CD4-positive, alpha-beta memory T cell (primary cell): ENCODE measurements around the gene SEC16A. TPM values are rescaled to one million over a fixed set of nuclear protein-coding genes. Genes with fewer than 3 reads are reported as not detected.

Experiments
- CTCF ChIA-PET: fragments of 350-600 bp; sonication (Branson Sonifier 250); formaldehyde crosslinking; loops from one replicate; lab custom pipeline; 2021; ENCODE audit warnings: inconsistent platforms; ENCODE audit not compliant: partially characterized antibody; lab: Charles Lee
- POLR2A ChIA-PET: fragments of 350-600 bp; sonication (Branson Sonifier 250); formaldehyde crosslinking; loops from one replicate; lab custom pipeline; 2021; ENCODE audit not compliant: partially characterized antibody; lab: Charles Lee
- DNase-seq, 5 donors: peaks; one replicate each; pipeline versions ENCODE4 v3.0.0 to v3.0.0-alpha.2; 2020 to 2022; ENCODE audit warnings: mixed read lengths in 1 of 5
- H3K27ac ChIP-seq: one replicate; pipeline ENCODE4 v1.7.0; 2013; ENCODE audit warnings: low read depth, low read length
- H3K27me3 ChIP-seq: 2 replicates; pipeline ENCODE4 v1.7.0; 2013; ENCODE audit warnings: mild to moderate bottlenecking, low read length, moderate library complexity; ENCODE audit not compliant: insufficient read depth
- H3K36me3 ChIP-seq: 2 replicates; pipeline ENCODE4 v1.7.0; 2013; ENCODE audit warnings: mild to moderate bottlenecking, low read length, moderate library complexity; ENCODE audit not compliant: insufficient read depth
- H3K4me1 ChIP-seq: 2 replicates; pipeline ENCODE4 v1.7.0; 2013; ENCODE audit warnings: mild to moderate bottlenecking, low read length, moderate library complexity; ENCODE audit not compliant: insufficient read depth
- H3K4me3 ChIP-seq, 2 donors: one replicate each; pipeline ENCODE4 v1.7.0; 2013; ENCODE audit warnings: low read length in 2 of 2, mild to moderate bottlenecking in 1 of 2
- H3K9me3 ChIP-seq, 2 donors: one replicate each; pipeline ENCODE4 v1.7.0; 2013; ENCODE audit warnings: low read length in 2 of 2, control low read depth in 1 of 2; ENCODE audit not compliant: control insufficient read depth in 1 of 2
- H3K27ac Mint-ChIP-seq, 7 donors: one replicate each; pipeline ENCODE4 v1.8.0; 2020 to 2021; ENCODE audit warnings: mixed read lengths in 7 of 7, mild to moderate bottlenecking in 6 of 7, inconsistent platforms in 3 of 7, moderate library complexity in 3 of 7
- H3K27me3 Mint-ChIP-seq, 2 donors: one replicate each; pipeline ENCODE4 v1.8.0; 2020 to 2021; ENCODE audit warnings: mixed read lengths in 2 of 2
- H3K36me3 Mint-ChIP-seq, 2 donors: one replicate each; pipeline ENCODE4 v1.8.0; 2020 to 2021; ENCODE audit warnings: mixed read lengths in 2 of 2, inconsistent platforms in 1 of 2, mild to moderate bottlenecking in 1 of 2
- H3K4me1 Mint-ChIP-seq, 4 donors: one replicate each; pipeline ENCODE4 v1.8.0; 2020 to 2021; ENCODE audit warnings: mixed read lengths in 4 of 4, mild to moderate bottlenecking in 1 of 4
- H3K4me3 Mint-ChIP-seq, 8 donors: one replicate each; pipeline ENCODE4 v1.8.0; 2020 to 2021; ENCODE audit warnings: mixed read lengths in 8 of 8, mild to moderate bottlenecking in 7 of 8, moderate library complexity in 6 of 8, inconsistent platforms in 3 of 8
- H3K9me3 Mint-ChIP-seq, 8 donors: one replicate each; pipeline ENCODE4 v1.8.0; 2020 to 2021; ENCODE audit warnings: mixed read lengths in 8 of 8, mild to moderate bottlenecking in 5 of 8, inconsistent platforms in 3 of 8, moderate library complexity in 1 of 8
- intact Hi-C: fragments of 100-400 bp; cut with micrococcal nuclease; formaldehyde crosslinking; loops from one replicate; pipeline ENCODE4 v1.15.1; 2023
- polyA plus RNA-seq, 2 donors: library from polyadenylated mRNA; unstranded; fragments of 300-500 nt; fragmentation: Illumina TruSeq; gene quantifications; one replicate each; pipeline ENCODE4 v1.2.3, GENCODE V29; 2021
- total RNA-seq, 2 experiments: library from RNA; stranded (reverse); gene quantifications; one replicate each; pipeline ENCODE4 v1.2.3, GENCODE V29; 2021

SEC16A gene
- total and polyA plus RNA-seq, 4 experiments from 2014 or later: 6.6 to 87.7 (median 61.1) TPM

DNA sequence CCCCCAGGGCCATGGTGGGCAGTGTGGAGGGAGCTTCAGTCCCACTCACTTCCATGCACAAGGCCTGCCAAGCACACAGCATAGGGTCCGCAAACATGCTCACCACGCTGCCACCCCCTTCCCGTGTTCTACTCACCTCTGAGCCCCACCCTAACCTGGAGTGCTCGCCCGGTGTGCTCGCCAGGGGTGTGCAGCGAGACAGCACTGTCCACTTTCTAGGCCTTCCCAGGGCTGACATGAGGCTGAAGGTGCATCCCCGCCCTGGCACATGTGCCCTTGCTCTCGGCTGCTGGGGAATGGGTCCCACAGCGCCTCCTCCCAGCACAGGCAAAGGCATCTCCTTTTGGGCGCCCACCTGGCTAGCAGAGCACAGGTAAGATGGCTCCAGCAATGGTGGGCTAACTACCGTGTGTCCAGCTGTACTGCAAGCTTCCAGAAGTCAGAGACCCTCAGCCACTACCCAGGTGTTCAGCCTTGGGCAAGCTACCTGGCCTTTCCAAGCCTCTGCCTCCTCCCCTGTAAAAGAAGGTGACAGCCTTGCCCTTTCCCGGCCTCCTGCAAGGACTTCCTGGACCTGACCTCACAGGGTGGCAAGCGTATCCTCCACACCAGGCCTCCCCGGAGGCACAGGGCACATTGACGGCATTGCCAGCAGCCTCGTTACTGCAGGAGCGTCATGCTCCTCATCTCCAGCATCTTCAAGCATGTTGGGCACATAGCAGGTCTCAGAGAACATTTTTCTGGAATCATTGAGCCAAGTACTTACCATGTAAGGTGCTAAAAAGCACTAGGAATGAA, 4.2 kb upstream of the SEC16A start:
- DNase-seq: no peak
- H3K27ac ChIP-seq: no peak overlapping the region
- H3K9me3 ChIP-seq: no peaks in the 10 kb centered on the region
- no peaks in the 10 kb centered on the region for H3K36me3 ChIP-seq
- no peak overlapping the region for H3K4me3 Mint-ChIP-seq
- H3K9me3 Mint-ChIP-seq: peaks cover 0 to 2% (median 0%) of the 10 kb centered on the region in 8 donors
- intact Hi-C loops: no loop called here
- H3K4me1 Mint-ChIP-seq: peaks cover 4 to 22% (median 8%) of the 10 kb centered on the region in 4 donors
- no peak overlapping the region for H3K27ac Mint-ChIP-seq
- CTCF ChIA-PET: interaction anchor here (0.8 to 8.7 kb wide), 18 partner anchors 8 to 242 kb away, joined by 3 to 120 read pairs (median 6); no protein-coding TSS in a partner anchor
- POLR2A ChIA-PET: interaction anchor here (2.3 to 2.6 kb wide), 2 partner anchors 52 to 145 kb away, joined by 7 to 9 read pairs; no protein-coding TSS in a partner anchor
- H3K27me3 Mint-ChIP-seq: no peaks in the 10 kb centered on the region
- no peak overlapping the region for H3K4me3 ChIP-seq
- H3K27me3 ChIP-seq: no peaks in the 10 kb centered on the region
- peaks cover 0 to 7% of the 10 kb centered on the region in 2 donors for H3K36me3 Mint-ChIP-seq
- peaks cover 17% of the 10 kb centered on the region for H3K4me1 ChIP-seq

GRCh38 chr9:136486131-136486530, 3.3 kb upstream of the SEC16A start:
- no peaks in the 10 kb centered on the region for H3K36me3 ChIP-seq
- H3K9me3 ChIP-seq: no peaks in the 10 kb centered on the region
- intact Hi-C loops: no loop called here
- H3K4me3 ChIP-seq: no peak overlapping the region
- peaks cover 26% of the 10 kb centered on the region for H3K4me1 ChIP-seq
- no peak overlapping the region for H3K27ac ChIP-seq
- no peaks in the 10 kb centered on the region for H3K27me3 ChIP-seq
- ChIA-PET POLR2A (interaction anchor here (1.1 to 3.0 kb wide), 3 partner anchors 145 to 180 kb away, joined by 3 to 14 read pairs (median 9); no protein-coding TSS in a partner anchor), CTCF (interaction anchor here (0.9 to 8.7 kb wide), 13 partner anchors 9 to 175 kb away, joined by 3 to 120 read pairs (median 9); no protein-coding TSS in a partner anchor)
- H3K27ac Mint-ChIP-seq: peak overlapping the region in 2 of 7 donors; percentile 35 to 90
- H3K36me3 Mint-ChIP-seq: peaks cover 0 to 9% of the 10 kb centered on the region in 2 donors
- peaks cover 0 to 7% (median 0%) of the 10 kb centered on the region in 8 donors for H3K9me3 Mint-ChIP-seq
- no peak overlapping the region for H3K4me3 Mint-ChIP-seq
- peaks cover 11 to 30% (median 16%) of the 10 kb centered on the region in 4 donors for H3K4me1 Mint-ChIP-seq
- DNase-seq: no peak
- no peaks in the 10 kb centered on the region for H3K27me3 Mint-ChIP-seq

- Mint-ChIP-seq H3K4me1 (peaks cover 12 to 38% (median 18%) of the 10 kb centered on the region in 4 donors), H3K36me3 (peaks cover 0 to 10% of the 10 kb centered on the region in 2 donors), H3K27ac (peak overlapping the region; percentile 27 to 90 (median 83)), H3K9me3 (peaks cover 0 to 7% (median 0%) of the 10 kb centered on the region in 8 donors), H3K4me3 (peak overlapping the region; percentile 38 to 82 (median 69)), H3K27me3 (no peaks in the 10 kb centered on the region)
- H3K4me1 ChIP-seq: peaks cover 31% of the 10 kb centered on the region
- ChIA-PET POLR2A (interaction anchor here (1.1 to 3.0 kb wide), 5 partner anchors 54 to 242 kb away, joined by 3 to 26 read pairs (median 14); no protein-coding TSS in a partner anchor), CTCF (interaction anchor here (0.9 to 8.7 kb wide), 17 partner anchors 9 to 243 kb away, joined by 3 to 120 read pairs (median 6); no protein-coding TSS in a partner anchor)
- H3K36me3 ChIP-seq: no peaks in the 10 kb centered on the region
- no peak overlapping the region for H3K4me3 ChIP-seq
- no peaks in the 10 kb centered on the region for H3K9me3 ChIP-seq
- H3K27me3 ChIP-seq: no peaks in the 10 kb centered on the region
- intact Hi-C loops: loop anchor here (1.0 kb wide), 2 partner anchors 54 to 159 kb away; no protein-coding TSS in a partner anchor
- peak; percentile 76 to 80 (median 79) for DNase-seq
- no peak overlapping the region for H3K27ac ChIP-seq
Measured at GRCh38 chr9:136485049-136486045, 2.5 kb upstream of the SEC16A start.

- Mint-ChIP-seq H3K27ac (peak overlapping the region; percentile 27 to 98 (median 83)), H3K9me3 (peaks cover 0 to 7% (median 0%) of the 10 kb centered on the region in 8 donors), H3K4me3 (peak overlapping the region; percentile 38 to 82 (median 69)), H3K27me3 (no peaks in the 10 kb centered on the region), H3K4me1 (peaks cover 18 to 44% (median 25%) of the 10 kb centered on the region in 4 donors), H3K36me3 (peaks cover 0 to 15% of the 10 kb centered on the region in 2 donors)
- Histone ChIP-seq H3K27ac (peak overlapping the region; percentile 87), H3K27me3 (no peaks in the 10 kb centered on the region), H3K4me1 (peaks cover 36% of the 10 kb centered on the region), H3K4me3 (peak overlapping the region in 1 of 2 donors; percentile 87), H3K36me3 (no peaks in the 10 kb centered on the region), H3K9me3 (no peaks in the 10 kb centered on the region)
- ChIA-PET POLR2A (interaction anchor here (0.9 to 3.0 kb wide), 11 partner anchors 45 to 612 kb away, joined by 3 to 26 read pairs (median 3); no protein-coding TSS in a partner anchor), CTCF (interaction anchor here (0.9 to 8.7 kb wide), 11 partner anchors 38 to 244 kb away, joined by 3 to 120 read pairs (median 10); no protein-coding TSS in a partner anchor)
- DNase-seq: peak in 4 of 5 donors; percentile 6 to 51 (median 16)
- intact Hi-C loops: loop anchor here (1.0 to 5.0 kb wide), 4 partner anchors 55 to 1123 kb away; partner anchors contain the start of genes ARRDC1 and QSOX2
Measured at GRCh38 chr9:136484153-136485048, 1.6 kb upstream of the SEC16A start.

DNA sequence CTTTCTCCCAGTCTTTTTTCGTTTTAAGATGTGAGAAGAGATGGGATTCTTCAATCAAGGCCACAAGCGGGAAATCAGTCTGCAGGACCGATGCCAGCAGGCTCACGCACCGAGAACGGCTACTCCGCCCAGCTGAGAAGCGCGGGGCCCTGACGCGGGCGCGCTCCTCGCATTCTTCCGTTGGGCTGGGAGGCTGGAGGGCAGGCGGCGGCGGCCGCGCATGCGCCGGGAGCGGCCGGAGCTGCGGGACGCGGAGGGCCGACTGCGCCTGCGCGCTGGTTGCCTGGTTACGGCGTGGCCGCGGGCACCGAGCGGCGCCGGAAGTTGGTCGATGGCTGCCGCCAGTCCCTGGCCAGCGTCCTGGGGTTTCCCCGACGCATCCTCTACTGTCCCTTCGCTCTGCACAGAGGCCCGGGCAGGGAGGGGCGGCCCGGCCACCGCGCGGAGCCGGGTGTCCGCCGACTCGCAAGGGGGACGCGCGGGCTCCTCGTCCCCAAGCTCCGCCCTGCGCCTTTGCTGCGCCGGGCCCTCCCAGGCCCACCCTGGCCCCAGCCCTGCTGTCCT, 831 bp upstream of the SEC16A start:
- H3K4me3 ChIP-seq: peak overlapping the region; percentile 69 to 87
- peaks cover 42% of the 10 kb centered on the region for H3K4me1 ChIP-seq
- ChIA-PET POLR2A (interaction anchor here (0.9 to 3.0 kb wide), 10 partner anchors 46 to 612 kb away, joined by 3 to 26 read pairs (median 4); no protein-coding TSS in a partner anchor), CTCF (interaction anchor here (2.0 to 8.7 kb wide), 6 partner anchors 50 to 245 kb away, joined by 5 to 120 read pairs (median 36); no protein-coding TSS in a partner anchor)
- H3K27ac Mint-ChIP-seq: peak overlapping the region; percentile 93 to 100 (median 98)
- no peaks in the 10 kb centered on the region for H3K27me3 ChIP-seq
- H3K36me3 Mint-ChIP-seq: peaks cover 4 to 19% of the 10 kb centered on the region in 2 donors
- intact Hi-C loops: loop anchor here (1.0 to 5.0 kb wide), 10 partner anchors 44 to 1124 kb away; partner anchors contain the start of genes ARRDC1, CAMSAP1, DNLZ and ENTR1
- H3K27me3 Mint-ChIP-seq: no peaks in the 10 kb centered on the region
- DNase-seq: peak in 4 of 5 donors; percentile 92 to 98 (median 96)
- H3K36me3 ChIP-seq: no peaks in the 10 kb centered on the region
- peaks cover 0 to 7% (median 0%) of the 10 kb centered on the region in 8 donors for H3K9me3 Mint-ChIP-seq
- H3K4me3 Mint-ChIP-seq: peak overlapping the region; percentile 83 to 99 (median 96)
- H3K4me1 Mint-ChIP-seq: peaks cover 20 to 49% (median 30%) of the 10 kb centered on the region in 4 donors
- H3K27ac ChIP-seq: peak overlapping the region; percentile 87
- no peaks in the 10 kb centered on the region for H3K9me3 ChIP-seq
